ENCODE results near the gene UGT3A1.
"Not testable (repeated sequence)": the region's sequence is repeated elsewhere in the genome, so short reads cannot be mapped to it uniquely, and the experiment has no call there.

UGT3A1 gene

DNA sequence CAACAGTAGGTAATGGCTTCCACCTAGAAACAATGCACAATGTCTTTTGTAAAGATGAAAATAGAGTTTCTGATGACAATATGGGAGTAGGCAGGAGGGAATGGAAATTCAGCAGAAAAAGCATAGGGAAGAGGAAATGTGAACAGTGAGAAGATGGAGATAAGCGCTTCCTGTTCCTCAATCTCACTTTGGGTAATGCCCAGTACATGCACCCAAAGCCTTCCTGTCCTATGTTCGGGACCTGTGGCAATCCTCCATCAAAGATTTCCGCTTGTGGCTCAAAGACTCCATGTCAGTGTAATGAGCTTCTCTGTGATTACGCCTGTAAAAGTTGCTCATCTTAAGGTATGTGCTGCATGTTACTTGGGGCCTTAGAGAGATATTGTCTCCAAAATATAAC lies 2.7 kb downstream of the UGT3A1 start:
- TF ChIP-seq, protein P1, sequence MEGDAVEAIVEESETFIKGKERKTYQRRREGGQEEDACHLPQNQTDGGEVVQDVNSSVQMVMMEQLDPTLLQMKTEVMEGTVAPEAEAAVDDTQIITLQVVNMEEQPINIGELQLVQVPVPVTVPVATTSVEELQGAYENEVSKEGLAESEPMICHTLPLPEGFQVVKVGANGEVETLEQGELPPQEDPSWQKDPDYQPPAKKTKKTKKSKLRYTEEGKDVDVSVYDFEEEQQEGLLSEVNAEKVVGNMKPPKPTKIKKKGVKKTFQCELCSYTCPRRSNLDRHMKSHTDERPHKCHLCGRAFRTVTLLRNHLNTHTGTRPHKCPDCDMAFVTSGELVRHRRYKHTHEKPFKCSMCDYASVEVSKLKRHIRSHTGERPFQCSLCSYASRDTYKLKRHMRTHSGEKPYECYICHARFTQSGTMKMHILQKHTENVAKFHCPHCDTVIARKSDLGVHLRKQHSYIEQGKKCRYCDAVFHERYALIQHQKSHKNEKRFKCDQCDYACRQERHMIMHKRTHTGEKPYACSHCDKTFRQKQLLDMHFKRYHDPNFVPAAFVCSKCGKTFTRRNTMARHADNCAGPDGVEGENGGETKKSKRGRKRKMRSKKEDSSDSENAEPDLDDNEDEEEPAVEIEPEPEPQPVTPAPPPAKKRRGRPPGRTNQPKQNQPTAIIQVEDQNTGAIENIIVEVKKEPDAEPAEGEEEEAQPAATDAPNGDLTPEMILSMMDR (IDR thresholded peaks at IDR 0.05; ENCODE audit: insufficient read depth, low read depth, low read length, missing control alignments) = no peak
- H3K4me3 ChIP-seq (ENCODE audit: low read depth, low read length) = no peak overlapping the region
- no peak for DNase-seq (ENCODE audit: low read depth)

- TF ChIP-seq, protein P1 (IDR thresholded peaks at IDR 0.05; ENCODE audit: insufficient read depth, low read depth, low read length, missing control alignments) = no peak
- DNase-seq (ENCODE audit: low read depth) = no peak
Measured at GRCh38 chr5:35987776-35988175, 3.4 kb downstream of the UGT3A1 start.

GRCh38 chr5:35979715-35980114 lies 11.5 kb downstream of the UGT3A1 start:
- no peak for DNase-seq (ENCODE audit: low read depth)
- H3K4me3 ChIP-seq (ENCODE audit: low read depth, low read length) = no peak overlapping the region
- TF ChIP-seq, protein P1 (IDR thresholded peaks at IDR 0.05; ENCODE audit: insufficient read depth, low read depth, low read length, missing control alignments) = no peak

More at GRCh38 chr5:35987776-35988175, 3.4 kb downstream of the UGT3A1 start:
- H3K4me3 ChIP-seq (ENCODE audit: low read depth, low read length) = no peak overlapping the region

GRCh38 chr5:35976859-35977258 lies 14.3 kb downstream of the UGT3A1 start:
- DNase-seq (ENCODE audit: low read depth); H3K4me3 ChIP-seq (ENCODE audit: low read depth, low read length): not testable (repeated sequence)

GRCh38 chr5:35974570-35974969 lies 16.6 kb downstream of the UGT3A1 start:
- TF ChIP-seq, protein P1 (IDR thresholded peaks at IDR 0.05; ENCODE audit: insufficient read depth, low read depth, low read length, missing control alignments) = no peak
- DNase-seq (ENCODE audit: low read depth) = no peak

GRCh38 chr5:35971878-35972210 lies 19.3 kb downstream of the UGT3A1 start:
- DNase-seq (ENCODE audit: low read depth) = no peak
- TF ChIP-seq, protein P1 (IDR thresholded peaks at IDR 0.05; ENCODE audit: insufficient read depth, low read depth, low read length, missing control alignments) = no peak
- no peak overlapping the region for H3K4me3 ChIP-seq (ENCODE audit: low read depth, low read length)

More at GRCh38 chr5:35974570-35974969, 16.6 kb downstream of the UGT3A1 start:
- H3K4me3 ChIP-seq (ENCODE audit: low read depth, low read length) = no peak overlapping the region

DNA sequence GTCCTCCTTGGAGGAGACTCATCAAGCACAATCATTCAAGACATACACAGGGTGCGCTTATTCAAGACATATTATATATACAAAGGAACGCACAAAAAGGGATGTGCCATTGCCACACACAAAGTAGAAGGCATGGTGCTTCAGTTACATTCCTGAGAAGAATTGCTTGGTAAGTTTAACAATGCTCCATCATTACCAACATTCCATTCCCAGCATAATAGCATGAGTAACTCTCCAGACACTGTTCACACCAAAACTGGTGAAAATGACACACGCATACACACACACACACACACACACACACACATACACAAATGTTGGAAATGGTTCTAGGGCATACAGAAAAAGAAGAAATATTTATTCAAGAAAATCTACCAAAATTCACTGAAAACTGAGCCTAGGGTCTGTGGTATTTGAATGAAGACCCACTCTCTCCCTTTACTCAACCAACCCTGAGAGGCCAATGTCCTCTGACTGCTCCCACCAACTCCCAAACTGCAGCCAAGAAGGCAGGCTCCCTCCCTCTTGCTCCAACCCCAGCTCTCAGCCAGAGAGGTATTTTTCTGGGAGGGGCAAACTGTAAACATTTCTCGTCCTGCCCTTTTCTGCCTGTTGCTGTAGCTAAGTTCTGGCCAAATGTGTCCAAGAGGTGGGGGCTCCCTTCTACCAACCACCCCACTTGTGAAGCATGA lies 19.9 kb downstream of the UGT3A1 start:
- H3K4me3 ChIP-seq (ENCODE audit: low read depth, low read length) = no peak overlapping the region
- TF ChIP-seq, protein P1 (IDR thresholded peaks at IDR 0.05; ENCODE audit: insufficient read depth, low read depth, low read length, missing control alignments) = no peak
- no peak for DNase-seq (ENCODE audit: low read depth)

All from GM12865 (cell line).